Stimulated activated CD4-positive, alpha-beta T cell treated with anti-CD3 and anti-CD28 coated beads, Interleukin-12 subunit alpha, Interleukin-12 subunit beta, amount 100 ng/mL, for 48 hours (primary cell): ENCODE measurements around the gene FSIP1.

Experiments used
- DNase-seq, 3 donors: peaks; one replicate each; pipeline ENCODE4 v3.0.0-alpha.2; 2020; ENCODE audit warnings: low read depth in 2 of 3, low spot score in 1 of 3

Gene FSIP1

GRCh38 chr15:39720621-39721611 lies 61.7 kb downstream of the FSIP1 start:
- DNase-seq = no peak

GRCh38 chr15:39720081-39720480 lies 62.6 kb downstream of the FSIP1 start:
- no peak for DNase-seq

- no peak for DNase-seq
Measured at GRCh38 chr15:39719109-39719508, 63.5 kb downstream of the FSIP1 start.

GRCh38 chr15:39717134-39717533 lies 65.5 kb downstream of the FSIP1 start:
- no peak for DNase-seq

- DNase-seq = no peak
Measured at GRCh38 chr15:39714251-39714650, 68.4 kb downstream of the FSIP1 start.

- DNase-seq = no peak
Measured at GRCh38 chr15:39713846-39714245, 68.8 kb downstream of the FSIP1 start.

GRCh38 chr15:39710681-39711080 lies 72.0 kb downstream of the FSIP1 start:
- no peak for DNase-seq

GRCh38 chr15:39709941-39710340 lies 72.7 kb downstream of the FSIP1 start:
- DNase-seq = no peak

GRCh38 chr15:39706206-39706605 lies 76.4 kb downstream of the FSIP1 start:
- DNase-seq = no peak

GRCh38 chr15:39704689-39705088 lies 78.0 kb downstream of the FSIP1 start:
- DNase-seq = no peak

- DNase-seq = no peak
Measured at GRCh38 chr15:39704235-39704634, 78.4 kb downstream of the FSIP1 start.

- DNase-seq = no peak
Measured at GRCh38 chr15:39701988-39702387, 80.7 kb downstream of the FSIP1 start.

GRCh38 chr15:39700375-39700700 lies 82.3 kb downstream of the FSIP1 start:
- no peak for DNase-seq

- DNase-seq = no peak
Measured at GRCh38 chr15:39699516-39700374, 82.9 kb downstream of the FSIP1 start.

- DNase-seq = no peak
Measured at GRCh38 chr15:39698444-39699390, 83.9 kb downstream of the FSIP1 start.

GRCh38 chr15:39697509-39697908 lies 85.1 kb downstream of the FSIP1 start:
- DNase-seq = no peak

- no peak for DNase-seq
Measured at GRCh38 chr15:39695793-39696192, 86.8 kb downstream of the FSIP1 start.

- no peak for DNase-seq
Measured at GRCh38 chr15:39692356-39693327, 90.0 kb downstream of the FSIP1 start.

- DNase-seq = no peak
Measured at GRCh38 chr15:39690881-39691634, 91.6 kb downstream of the FSIP1 start.
